HG03196 (cell line): ENCODE data around the gene MBD4.
A peak's percentile ranks its signal among the peaks of the same experiment; 100 is the strongest.
"Not testable (repeated sequence)": the region's sequence is repeated elsewhere in the genome, so short reads cannot be mapped to it uniquely, and the experiment has no call there.

ENCODE experiments used
- ATAC-seq: cut with Tn5 transposase; IDR thresholded peaks from one replicate; pipeline ENCODE4 v1.9.1; 2021; ENCODE audit not compliant: unreplicated experiment

The MBD4 gene

GRCh38 chr3:129384594-129385323 is 55.0 kb downstream of the MBD4 start:
- ATAC-seq: no peak

- ATAC-seq: not testable (repeated sequence)
Measured at GRCh38 chr3:129384103-129384502, 55.6 kb downstream of the MBD4 start.

GRCh38 chr3:129383292-129383860 is 56.4 kb downstream of the MBD4 start:
- ATAC-seq: peak; percentile 64

- ATAC-seq: no peak
Measured at GRCh38 chr3:129382366-129382765, 57.4 kb downstream of the MBD4 start.
